SK-N-SH (cell line): ENCODE data around the gene SLC12A3. TPM values are rescaled to one million over a fixed set of nuclear protein-coding genes. Genes with fewer than 3 reads are reported as not detected.
"Not testable (repeated sequence)": the region's sequence is repeated elsewhere in the genome, so short reads cannot be mapped to it uniquely, and the experiment has no call there.

Experiments
- CTCF ChIA-PET: fragments of 300-600, 350-600 bp; formaldehyde crosslinking; extraction: SDS; loops from one replicate; lab custom pipeline; 2021; lab: Yijun Ruan, JAX
- POLR2A ChIA-PET: fragments of 350-600 bp; sonication (Branson Sonifier 250); formaldehyde crosslinking; extraction: SDS; loops from one replicate; lab custom pipeline; 2020; ENCODE audit warnings: antibody characterized with exemption, inconsistent platforms; lab: Yijun Ruan, JAX
- DNase-seq: peaks from one replicate; pipeline ENCODE4 v3.0.0; 2012
- H2AFZ ChIP-seq: fragments of 200-600 bp; sonication (generic); 2 replicates; pipeline ENCODE4 v1.8.1; 2016; ENCODE audit warnings: antibody characterized with exemption, mild to moderate bottlenecking, low read depth
- H3F3A ChIP-seq: fragments of 200-600 bp; sonication (generic); replicated peaks from 2 replicates; pipeline ENCODE3; 2016; ENCODE audit warnings: antibody characterized with exemption, mild to moderate bottlenecking; ENCODE audit not compliant: insufficient read depth
- H3K27ac ChIP-seq, 2 experiments: fragments of 200-500 bp in 1 of 2; fragments of 200-600 bp in 1 of 2; sonication (Bioruptor generic) in 1 of 2; sonication (generic), shearing (Covaris generic) in 1 of 2; 2 replicates each; pipeline versions ENCODE4 v1.5.1 to v1.6.1; 2014 to 2016; ENCODE audit warnings: low read depth in 2 of 2, inconsistent platforms in 1 of 2, low read length in 1 of 2, mild to moderate bottlenecking in 1 of 2, mixed read lengths in 1 of 2
- H3K27me3 ChIP-seq: fragments of 200-600 bp; sonication (generic), shearing (Covaris generic); 2 replicates; pipeline ENCODE4 v1.6.1; 2016; ENCODE audit warnings: mixed run types; ENCODE audit not compliant: insufficient read depth
- H3K36me3 ChIP-seq, 2 experiments: fragments of 200-500 bp in 1 of 2; fragments of 200-600 bp in 1 of 2; sonication (Bioruptor generic) in 1 of 2; sonication (generic) in 1 of 2; replicated peaks in 1 of 2; 2 replicates each; pipeline versions ENCODE3 to v1.5.1; 2014 to 2016; ENCODE audit warnings: low read length in 1 of 2, mild to moderate bottlenecking in 1 of 2; ENCODE audit not compliant: insufficient read depth in 2 of 2, control insufficient read depth in 1 of 2
- H3K4me1 ChIP-seq, 2 experiments: fragments of 200-500 bp in 1 of 2; fragments of 200-600 bp in 1 of 2; sonication (Bioruptor generic) in 1 of 2; sonication (generic), shearing (Covaris generic) in 1 of 2; 2 replicates each; pipeline versions ENCODE4 v1.5.1 to v1.6.1; 2014 to 2016; ENCODE audit warnings: low read depth in 1 of 2, low read length in 1 of 2, mixed run types in 1 of 2; ENCODE audit not compliant: insufficient read depth in 2 of 2, control insufficient read depth in 1 of 2
- H3K4me2 ChIP-seq: fragments of 200-600 bp; sonication (generic), shearing (Covaris generic); 2 replicates; pipeline ENCODE4 v1.6.1; 2017; ENCODE audit warnings: mixed run types
- H3K4me3 ChIP-seq, 2 experiments: fragments of 200-500 bp in 1 of 2; fragments of 200-600 bp in 1 of 2; sonication (Bioruptor generic) in 1 of 2; sonication (generic), shearing (Covaris generic) in 1 of 2; 2 replicates each; pipeline versions ENCODE4 v1.5.1 to v1.8.1; 2014 to 2016; ENCODE audit warnings: low read depth in 2 of 2, inconsistent platforms in 1 of 2, low read length in 1 of 2, mild to moderate bottlenecking in 1 of 2, mixed read lengths in 1 of 2, moderate library complexity in 1 of 2
- H3K79me2 ChIP-seq: fragments of 200-600 bp; sonication (generic); 2 replicates; pipeline ENCODE4 v1.8.1; 2017; ENCODE audit warnings: mild to moderate bottlenecking; ENCODE audit not compliant: insufficient read depth
- H3K9ac ChIP-seq: fragments of 200-600 bp; sonication (generic); 2 replicates; pipeline ENCODE4 v1.6.1; 2017; ENCODE audit warnings: mixed run types
- H3K9me2 ChIP-seq: fragments of 200-600 bp; sonication (generic); 2 replicates; pipeline ENCODE4 v1.6.1; 2017; ENCODE audit warnings: mixed run types
- H3K9me3 ChIP-seq: fragments of 200-600 bp; sonication (generic); 2 replicates; pipeline ENCODE4 v1.6.1; 2017; ENCODE audit warnings: mixed run types, mild to moderate bottlenecking, moderate library complexity
- H4K20me1 ChIP-seq: fragments of 200-600 bp; sonication (generic); 2 replicates; pipeline ENCODE4 v1.6.1; 2017; ENCODE audit warnings: mild to moderate bottlenecking, mixed run types; ENCODE audit not compliant: insufficient read depth
- FOXM1 ChIP-seq: IDR thresholded peaks from 2 replicates; pipeline ENCODE4 v1.4.0; 2012; ENCODE audit warnings: low read depth, mild to moderate bottlenecking
- GATA2 ChIP-seq: sonication (generic); formaldehyde crosslinking; IDR thresholded peaks from 2 replicates; pipeline ENCODE4 v1.5.0; 2020; ENCODE audit warnings: mild to moderate bottlenecking, missing genetic modification reagents
- JUND ChIP-seq: IDR thresholded peaks from 2 replicates; pipeline ENCODE4 v1.4.0; 2012
- MEF2A ChIP-seq: IDR thresholded peaks from 2 replicates; pipeline ENCODE4 v1.4.0; 2012; ENCODE audit warnings: low read depth, borderline replicate concordance
- MXI1 ChIP-seq: IDR thresholded peaks from 2 replicates; pipeline ENCODE4 v1.6.1; 2012; ENCODE audit warnings: mild to moderate bottlenecking, low read depth, low read length, improper control_type of control experiment
- NRF1 ChIP-seq: IDR thresholded peaks from 2 replicates; pipeline ENCODE4 v1.6.1; 2012; ENCODE audit warnings: low read depth, mild to moderate bottlenecking, low read length
- SMC3 ChIP-seq: IDR thresholded peaks from 2 replicates; pipeline ENCODE4 v1.6.1; 2012; ENCODE audit warnings: low read depth, low read length, improper control_type of control experiment
- TCF12 ChIP-seq: IDR thresholded peaks from 2 replicates; pipeline ENCODE4 v1.4.0; 2012
- YY1 ChIP-seq: IDR thresholded peaks from 2 replicates; pipeline ENCODE4 v1.4.0; 2012; ENCODE audit warnings: low read depth, mild to moderate bottlenecking
- WGBS: methylation state at CpG from one replicate; pipeline ENCODE4 v1.1.6; 2017; ENCODE audit warnings: low lambda C conversion rate; 5-methylcytosine and 5-hydroxymethylcytosine counted together
- polyA plus RNA-seq, 3 experiments: library from polyadenylated mRNA; depleted of rRNA; stranded (reverse); fragments of >200 nt; gene quantifications; 2 replicates each; pipeline ENCODE4 v1.2.3, GENCODE V29; 2012
- TF ChIP-seq, protein P1 (sequence below): IDR thresholded peaks from 2 replicates; pipeline ENCODE4; 2012

Gene SLC12A3
- polyA plus RNA-seq, 1 of the 3 experiments (the other 2 are of a cell fraction) = not detected

GRCh38 chr16:56882077-56882800, 17.2 kb downstream of the SLC12A3 start:
- Histone ChIP-seq H3K79me2 (no peaks in the 10 kb centered on the region), H3K9me3 (no peaks in the 10 kb centered on the region), H3K27me3 (no peaks in the 10 kb centered on the region), H3K9me2 (no peaks in the 10 kb centered on the region), H3K36me3 (no peaks in the 10 kb centered on the region), H4K20me1 (no peaks in the 10 kb centered on the region), H3K4me3 (no peak overlapping the region), H3F3A (no peaks in the 10 kb centered on the region), H3K27ac (no peak overlapping the region), H3K4me1 (no peaks in the 10 kb centered on the region), H3K4me2 (no peak overlapping the region), H3K9ac (no peak overlapping the region), H2AFZ (no peak overlapping the region)
- ChIA-PET POLR2A (interaction anchor here (0.7 to 0.8 kb wide), 2 partner anchors 49 kb away, joined by 3 read pairs; no protein-coding TSS in a partner anchor), CTCF (interaction anchor here (1.4 kb wide), 1 partner anchor 15 kb away, joined by 3 read pairs; no protein-coding TSS in a partner anchor)
- 73% methylated on average over 8 of the region's 8 CpGs for WGBS
- TF ChIP-seq SMC3 = no peak
- DNase-seq = no peak

- 31% methylated on average over 2 of the region's 2 CpGs for WGBS
- CTCF ChIA-PET = interaction anchor here (1.4 kb wide), 2 partner anchors 16 to 201 kb away, joined by 3 read pairs; no protein-coding TSS in a partner anchor
These were observed 18.6 kb downstream of the SLC12A3 start for GRCh38 chr16:56883586-56883985.

DNA sequence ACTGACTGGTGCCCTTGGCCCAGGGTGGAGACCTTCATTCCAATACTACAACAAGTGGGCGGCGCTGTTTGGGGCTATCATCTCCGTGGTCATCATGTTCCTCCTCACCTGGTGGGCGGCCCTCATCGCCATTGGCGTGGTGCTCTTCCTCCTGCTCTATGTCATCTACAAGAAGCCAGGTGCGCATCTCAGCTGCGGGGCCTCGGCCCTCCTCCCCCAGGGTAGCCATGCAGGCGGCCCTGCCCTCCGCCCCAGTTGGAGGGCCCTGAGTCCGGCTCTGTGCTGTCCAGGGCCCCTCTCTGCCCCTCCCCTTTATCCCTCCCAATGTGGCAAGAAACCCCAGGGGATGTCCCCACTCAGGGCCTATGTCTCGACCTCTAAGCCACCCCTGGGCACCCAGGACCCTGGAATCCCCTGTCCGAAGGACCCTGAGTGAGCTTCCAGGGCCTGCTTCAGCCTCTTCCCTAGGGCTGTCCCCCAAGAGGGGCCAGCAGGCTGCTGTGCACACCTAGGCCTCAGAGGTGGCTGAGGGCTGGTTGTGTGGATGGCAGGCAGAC, 19.1 kb downstream of the SLC12A3 start:
- H3K79me2 ChIP-seq = no peaks in the 10 kb centered on the region
- ChIA-PET CTCF (interaction anchor here (1.4 kb wide), 2 partner anchors 17 to 201 kb away, joined by 3 read pairs; no protein-coding TSS in a partner anchor), POLR2A (no interaction called here)
- no peaks in the 10 kb centered on the region for H3K9me2 ChIP-seq
- no peak overlapping the region for H3K27ac ChIP-seq
- H2AFZ ChIP-seq = no peak overlapping the region
- no peak overlapping the region for H3K4me3 ChIP-seq
- H3K9ac ChIP-seq = no peak overlapping the region
- H4K20me1 ChIP-seq = no peaks in the 10 kb centered on the region
- TF ChIP-seq FOXM1 (no peak), NRF1 (no peak), GATA2 (CRISPR knock-in tag) (no peak), MXI1 (no peak), YY1 (no peak)
- TF ChIP-seq, protein P1, sequence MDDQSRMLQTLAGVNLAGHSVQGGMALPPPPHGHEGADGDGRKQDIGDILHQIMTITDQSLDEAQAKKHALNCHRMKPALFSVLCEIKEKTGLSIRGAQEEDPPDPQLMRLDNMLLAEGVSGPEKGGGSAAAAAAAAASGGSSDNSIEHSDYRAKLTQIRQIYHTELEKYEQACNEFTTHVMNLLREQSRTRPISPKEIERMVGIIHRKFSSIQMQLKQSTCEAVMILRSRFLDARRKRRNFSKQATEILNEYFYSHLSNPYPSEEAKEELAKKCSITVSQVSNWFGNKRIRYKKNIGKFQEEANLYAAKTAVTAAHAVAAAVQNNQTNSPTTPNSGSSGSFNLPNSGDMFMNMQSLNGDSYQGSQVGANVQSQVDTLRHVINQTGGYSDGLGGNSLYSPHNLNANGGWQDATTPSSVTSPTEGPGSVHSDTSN = no peak
- no peaks in the 10 kb centered on the region for H3F3A ChIP-seq
- 86% methylated on average over 7 of the region's 14 CpGs for WGBS
- H3K9me3 ChIP-seq = no peaks in the 10 kb centered on the region
- no peaks in the 10 kb centered on the region for H3K36me3 ChIP-seq
- no peak overlapping the region for H3K4me2 ChIP-seq
- no peaks in the 10 kb centered on the region for H3K4me1 ChIP-seq
- no peak for DNase-seq
- no peaks in the 10 kb centered on the region for H3K27me3 ChIP-seq

More at GRCh38 chr16:56883586-56883985, 18.6 kb downstream of the SLC12A3 start:
- POLR2A ChIA-PET = no interaction called here
- Histone ChIP-seq H3K36me3 (no peaks in the 10 kb centered on the region), H3K9ac (no peak overlapping the region), H3K9me3 (no peaks in the 10 kb centered on the region), H3K27ac (no peak overlapping the region), H3K79me2 (no peaks in the 10 kb centered on the region), H3K4me3 (no peak overlapping the region), H3K4me1 (no peaks in the 10 kb centered on the region), H3K4me2 (no peak overlapping the region), H3F3A (no peaks in the 10 kb centered on the region), H4K20me1 (no peaks in the 10 kb centered on the region), H2AFZ (no peak overlapping the region), H3K9me2 (no peaks in the 10 kb centered on the region), H3K27me3 (no peaks in the 10 kb centered on the region)
- no peak for DNase-seq
- TF ChIP-seq FOXM1 = no peak
- no peak for TF ChIP-seq JUND
- no peak for TF ChIP-seq MXI1
- TF ChIP-seq TCF12 = no peak
- TF ChIP-seq MEF2A = no peak

DNA sequence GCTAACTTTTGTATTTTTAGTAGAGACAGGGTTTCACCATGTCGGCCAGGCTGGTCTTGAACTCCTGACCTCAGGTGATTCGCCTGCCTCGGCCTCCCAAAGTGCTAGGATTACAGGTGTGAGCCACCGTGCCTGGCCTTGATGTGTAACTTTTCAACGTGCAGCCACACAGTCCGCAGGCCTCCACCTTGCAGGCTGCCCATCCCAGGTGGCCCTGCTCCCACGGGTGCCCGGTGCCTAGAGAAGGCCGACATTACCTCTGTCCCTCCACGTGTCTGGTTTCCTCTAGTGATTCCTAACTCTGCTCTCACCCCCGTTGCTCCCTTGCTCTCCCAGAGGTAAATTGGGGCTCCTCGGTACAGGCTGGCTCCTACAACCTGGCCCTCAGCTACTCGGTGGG, 19.9 kb downstream of the SLC12A3 start:
- CTCF ChIA-PET = interaction anchor here (1.4 kb wide), 2 partner anchors 18 to 200 kb away, joined by 3 read pairs; no protein-coding TSS in a partner anchor
- WGBS = 81% methylated on average over 13 of the region's 13 CpGs

More for the DNA sequence above, 19.9 kb downstream of the SLC12A3 start:
- H3K9me3 ChIP-seq, H3F3A ChIP-seq, H3K27ac ChIP-seq, H3K9me2 ChIP-seq, H2AFZ ChIP-seq, H3K36me3 ChIP-seq, H3K4me1 ChIP-seq, H3K4me3 ChIP-seq, H3K79me2 ChIP-seq, H3K9ac ChIP-seq, H4K20me1 ChIP-seq, H3K27me3 ChIP-seq, H3K4me2 ChIP-seq, POLR2A ChIA-PET, DNase-seq: not testable (repeated sequence)
